Nephron (organoid): ENCODE data around the gene ENG.

ENCODE experiments used
- H3K27ac Mint-ChIP-seq, 3 experiments: 2 replicates each; pipeline ENCODE4 v1.8.0; 2020; ENCODE audit warnings: mixed read lengths in 3 of 3, mild to moderate bottlenecking in 2 of 3, moderate library complexity in 1 of 3
- H3K27me3 Mint-ChIP-seq: 2 replicates; pipeline ENCODE4 v1.8.0; 2021; ENCODE audit warnings: low read depth, mild to moderate bottlenecking, moderate library complexity, mixed read lengths
- H3K36me3 Mint-ChIP-seq: 2 replicates; pipeline ENCODE4 v1.8.0; 2020; ENCODE audit warnings: low read depth, mixed read lengths
- H3K4me1 Mint-ChIP-seq: 2 replicates; pipeline ENCODE4 v1.8.0; 2020; ENCODE audit warnings: mixed read lengths
- H3K4me3 Mint-ChIP-seq, 3 experiments: 2 replicates each; pipeline ENCODE4 v1.8.0; 2020; ENCODE audit warnings: mild to moderate bottlenecking in 3 of 3, mixed read lengths in 3 of 3, moderate library complexity in 2 of 3
- H3K9me3 Mint-ChIP-seq: 2 replicates; pipeline ENCODE4 v1.8.0; 2020; ENCODE audit warnings: mixed read lengths
- CTCF ChIP-seq, 3 experiments: fragments of 200-600 bp; sonication (generic); IDR thresholded peaks; one replicate each; pipeline ENCODE4 v1.5.0; 2021; ENCODE audit warnings: antibody characterized with exemption in 3 of 3; ENCODE audit not compliant: unreplicated experiment in 3 of 3

ENG gene

GRCh38 chr9:127855522-127855921, 1.1 kb upstream of the ENG start:
- Mint-ChIP-seq H3K9me3 (no peaks in the 10 kb centered on the region), H3K4me1 (peaks cover 28% of the 10 kb centered on the region)
- no peak for TF ChIP-seq CTCF (IDR thresholded peaks at IDR 0.05; ENCODE audit: unreplicated experiment in 3 of 3)

GRCh38 chr9:127854960-127855359, 502 bp upstream of the ENG start:
- Mint-ChIP-seq H3K27me3 (peaks cover 4% of the 10 kb centered on the region), H3K27ac (peak overlapping the region in 2 of 3 experiments; percentile 18 to 67), H3K36me3 (peaks cover 5% of the 10 kb centered on the region), H3K9me3 (no peaks in the 10 kb centered on the region), H3K4me3 (peak overlapping the region in 1 of 3 experiments; percentile 21), H3K4me1 (peaks cover 27% of the 10 kb centered on the region)
- no peak for TF ChIP-seq CTCF (IDR thresholded peaks at IDR 0.05; ENCODE audit: unreplicated experiment in 3 of 3)

More at GRCh38 chr9:127855522-127855921, 1.1 kb upstream of the ENG start:
- peaks cover 1% of the 10 kb centered on the region for H3K27me3 Mint-ChIP-seq
- peaks cover 2% of the 10 kb centered on the region for H3K36me3 Mint-ChIP-seq
- peak overlapping the region in 1 of 3 experiments; percentile 41 for H3K4me3 Mint-ChIP-seq
- H3K27ac Mint-ChIP-seq, result peak overlapping the region; percentile 55 to 67 (median 64)

- no peak for TF ChIP-seq CTCF (IDR thresholded peaks at IDR 0.05; ENCODE audit: unreplicated experiment in 3 of 3)
- H3K4me3 Mint-ChIP-seq, result peak overlapping the region; percentile 74 to 83 (median 76)
- peaks cover 4% of the 10 kb centered on the region for H3K27me3 Mint-ChIP-seq
- peak overlapping the region; percentile 59 to 68 (median 67) for H3K27ac Mint-ChIP-seq
- peaks cover 8% of the 10 kb centered on the region for H3K9me3 Mint-ChIP-seq
- peaks cover 22% of the 10 kb centered on the region for H3K4me1 Mint-ChIP-seq
- H3K36me3 Mint-ChIP-seq, result peaks cover 8% of the 10 kb centered on the region
Measured at GRCh38 chr9:127853312-127854183, 910 bp downstream of the ENG start.

GRCh38 chr9:127852829-127853228, 1.6 kb downstream of the ENG start:
- H3K4me1 Mint-ChIP-seq, result peaks cover 18% of the 10 kb centered on the region

GRCh38 chr9:127850286-127850830, 4.1 kb downstream of the ENG start:
- no peak for TF ChIP-seq CTCF (IDR thresholded peaks at IDR 0.05; ENCODE audit: unreplicated experiment in 3 of 3)
- Mint-ChIP-seq H3K36me3 (peaks cover 8% of the 10 kb centered on the region), H3K4me1 (peaks cover 26% of the 10 kb centered on the region), H3K27me3 (peaks cover 4% of the 10 kb centered on the region), H3K9me3 (peaks cover 8% of the 10 kb centered on the region), H3K27ac (peak overlapping the region; percentile 17 to 68 (median 32)), H3K4me3 (no peak overlapping the region)

More at GRCh38 chr9:127852829-127853228, 1.6 kb downstream of the ENG start:
- Mint-ChIP-seq H3K27ac (peak overlapping the region in 2 of 3 experiments; percentile 43 to 68), H3K36me3 (peaks cover 8% of the 10 kb centered on the region), H3K4me3 (peak overlapping the region in 2 of 3 experiments; percentile 55 to 64), H3K9me3 (peaks cover 8% of the 10 kb centered on the region), H3K27me3 (peaks cover 4% of the 10 kb centered on the region)
- no peak for TF ChIP-seq CTCF (IDR thresholded peaks at IDR 0.05; ENCODE audit: unreplicated experiment in 3 of 3)
